HG03565 (cell line): ENCODE measurements around the gene C22orf31.
"Not testable (repeated sequence)": the region's sequence is repeated elsewhere in the genome, so short reads cannot be mapped to it uniquely, and the experiment has no call there.

Source experiments
- ATAC-seq: cut with Tn5 transposase; IDR thresholded peaks from one replicate; pipeline ENCODE4 v1.9.1; 2021; ENCODE audit warnings: mild to moderate bottlenecking, moderate library complexity; ENCODE audit not compliant: unreplicated experiment

The C22orf31 gene

DNA sequence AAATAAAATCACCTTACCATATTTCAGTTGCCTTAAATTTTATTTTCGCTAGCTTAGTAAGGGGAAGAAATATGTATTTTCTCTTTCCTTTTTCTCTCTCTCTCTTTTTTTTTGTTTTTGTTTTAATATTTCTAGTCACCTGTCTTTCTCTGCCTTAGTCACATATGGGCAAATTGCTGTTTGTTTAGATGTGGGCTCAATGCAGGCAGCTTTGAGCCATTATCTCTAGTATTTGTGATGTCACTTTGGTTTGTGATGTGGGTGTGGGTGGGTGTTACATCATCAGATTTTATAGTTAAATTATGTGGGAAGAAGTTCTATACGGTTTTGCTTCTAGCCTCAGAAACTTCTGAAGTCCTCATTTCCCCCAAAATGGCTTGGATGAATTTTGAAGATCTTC lies at the start of gene C22orf31:
Gene C22orf31 (minus strand): TSS at position 59 of the 400 bp plus-strand sequence. CDS start 39 bp downstream, at position 20.
- ATAC-seq, result no peak

DNA sequence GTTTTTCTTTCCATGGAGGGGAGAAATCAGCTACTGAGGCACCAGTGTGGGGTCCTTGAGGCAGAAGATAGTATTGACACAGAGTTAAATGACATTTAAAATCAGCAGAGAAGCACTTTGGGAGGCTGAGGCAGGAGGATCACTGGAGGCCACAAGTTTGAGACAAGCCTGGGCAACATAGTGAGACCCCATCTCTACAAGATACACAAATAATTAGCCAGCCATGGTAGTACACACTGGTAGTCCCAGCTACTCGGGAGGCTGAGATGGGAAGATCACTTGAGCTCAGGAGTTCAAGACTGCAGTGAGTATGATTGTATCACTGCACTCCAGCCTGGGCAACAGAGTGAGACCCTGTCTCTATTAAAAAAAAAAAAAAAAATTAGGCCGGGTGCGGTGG lies 49.3 kb upstream of the C22orf31 start:
- no peak for ATAC-seq

DNA sequence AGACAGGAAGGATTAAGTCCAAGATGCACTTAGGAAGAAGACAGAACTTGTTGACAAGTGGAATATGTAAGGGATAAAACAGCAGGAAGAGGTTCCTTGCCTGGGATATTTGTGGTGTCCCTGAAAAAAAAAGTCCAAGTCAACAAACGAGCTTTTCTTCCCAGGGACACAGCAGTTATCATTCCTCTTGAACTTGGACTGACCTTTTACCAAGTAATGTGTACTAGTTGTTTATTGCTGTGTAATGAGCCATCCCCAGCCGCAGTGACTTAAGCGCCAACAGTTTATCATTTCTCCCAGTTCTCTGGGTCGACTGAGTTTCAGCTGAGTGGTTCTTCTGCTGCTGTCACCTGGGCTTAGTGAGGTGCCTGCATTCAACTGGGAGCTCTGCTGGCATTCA lies 48.2 kb upstream of the C22orf31 start:
- ATAC-seq, result no peak

DNA sequence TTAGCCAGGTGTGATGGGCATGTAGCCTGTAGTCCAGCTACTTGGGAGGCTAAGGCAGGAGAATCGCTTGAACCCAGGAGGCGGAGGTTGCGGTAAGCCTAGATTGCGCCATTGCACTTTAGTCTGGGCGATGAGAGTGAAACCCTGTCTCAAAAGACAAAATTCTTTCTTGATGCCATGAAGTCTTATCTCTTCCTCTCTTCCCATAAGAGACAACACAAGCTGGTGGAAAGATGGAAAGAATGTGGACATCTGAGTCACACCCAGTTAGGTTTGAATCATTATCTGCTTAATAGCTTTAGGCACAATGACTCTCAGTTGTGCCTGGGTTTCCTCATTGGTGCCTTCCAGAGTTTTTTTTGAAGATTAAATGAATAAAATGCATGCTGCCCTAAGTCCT lies 46.5 kb upstream of the C22orf31 start:
- ATAC-seq, result no peak

DNA sequence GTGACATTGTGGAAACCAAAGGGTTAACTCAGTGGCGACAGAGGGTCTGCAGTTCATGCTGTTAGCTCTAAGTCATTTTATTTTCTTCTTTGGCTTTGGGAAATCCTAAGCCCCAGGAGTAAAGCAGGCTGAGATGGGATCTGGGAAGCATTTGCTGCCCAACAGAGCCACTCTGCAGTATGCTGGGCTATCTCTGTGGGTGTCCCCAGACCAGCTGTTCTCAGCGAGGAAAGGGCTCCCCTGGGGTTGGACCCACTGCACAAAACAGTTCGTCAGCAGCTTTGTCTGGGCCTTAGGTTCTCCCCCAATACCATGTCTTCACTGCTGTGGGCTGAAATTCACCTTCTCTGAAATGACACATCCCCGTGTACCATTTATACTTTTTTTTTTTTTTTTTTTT lies 45.2 kb upstream of the C22orf31 start:
- ATAC-seq, result no peak

DNA sequence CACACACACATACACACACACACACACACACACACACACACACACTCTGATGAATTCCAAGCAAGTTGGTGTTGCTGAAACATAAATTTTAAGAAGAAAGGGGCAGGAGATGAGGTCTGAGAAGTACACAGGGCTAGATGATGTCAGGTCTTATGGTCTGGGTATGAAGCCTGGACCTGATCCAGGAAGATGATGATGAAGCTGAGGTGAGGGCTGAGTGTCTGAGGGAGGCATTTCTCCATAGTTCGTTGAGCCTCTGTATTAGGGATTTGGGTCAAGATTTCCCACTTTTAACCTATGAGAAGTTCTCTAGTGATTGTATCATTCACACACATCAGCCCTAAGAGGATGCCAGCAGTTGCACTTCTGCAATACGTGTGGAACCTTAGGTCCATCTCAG lies 43.8 kb upstream of the C22orf31 start:
- ATAC-seq, result no peak

DNA sequence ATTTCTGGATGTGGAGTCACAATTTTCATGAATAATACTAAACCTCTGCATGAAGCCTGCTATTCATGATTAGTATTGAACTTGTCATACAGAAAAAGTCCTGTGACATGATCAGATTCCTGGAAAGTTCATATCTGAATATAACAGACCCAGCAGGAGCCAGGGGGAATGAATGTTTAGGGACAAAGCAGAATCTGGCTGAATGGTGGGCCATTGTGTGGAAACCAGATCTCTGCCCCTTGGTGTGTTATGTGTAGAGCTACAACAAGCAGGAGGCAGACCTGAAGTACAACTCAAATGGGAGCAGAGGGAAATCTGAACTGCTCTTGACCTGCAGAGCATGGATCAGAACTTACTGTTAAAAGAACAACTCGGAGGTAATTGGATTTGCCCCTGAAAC lies 41.5 kb upstream of the C22orf31 start:
- ATAC-seq, result no peak

DNA sequence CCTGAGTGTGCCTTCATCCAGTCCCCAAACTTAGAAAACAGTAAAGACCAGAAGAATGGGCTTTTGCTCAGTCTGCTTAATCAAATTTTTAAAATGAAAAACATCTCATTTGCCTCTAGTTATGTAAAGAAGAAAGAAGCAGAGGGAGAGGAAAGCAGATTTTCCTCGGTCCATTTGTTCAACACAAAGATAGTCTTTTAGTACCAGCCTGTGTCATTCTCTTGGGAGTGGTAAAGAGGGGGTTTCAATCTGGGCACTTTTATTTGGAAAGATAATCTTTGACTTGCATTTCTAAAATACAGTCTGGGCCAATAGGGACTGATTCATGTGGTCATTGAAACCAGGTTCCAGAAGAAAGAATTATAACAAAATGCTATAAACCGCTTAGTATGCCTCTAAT lies 40.7 kb upstream of the C22orf31 start:
- ATAC-seq, result no peak

DNA sequence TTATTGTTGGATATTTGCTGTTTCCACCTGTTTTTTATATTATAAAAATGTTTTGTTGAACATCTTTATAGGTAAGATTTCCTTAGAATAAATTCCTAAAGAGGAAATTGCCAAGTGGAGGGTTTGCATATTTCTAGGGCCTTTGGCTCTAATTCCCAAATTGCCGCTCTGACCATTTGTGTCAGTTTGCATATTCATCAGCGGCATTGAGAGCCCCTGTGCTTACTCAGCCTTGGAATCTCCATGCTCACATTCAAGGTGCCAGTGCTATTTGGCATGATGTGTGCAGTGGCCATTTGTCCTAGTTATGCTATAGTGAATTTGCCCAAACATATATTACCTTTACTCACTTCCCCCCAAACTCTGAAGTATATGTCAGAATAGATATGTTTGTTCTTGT lies 36.7 kb upstream of the C22orf31 start:
- no peak for ATAC-seq

DNA sequence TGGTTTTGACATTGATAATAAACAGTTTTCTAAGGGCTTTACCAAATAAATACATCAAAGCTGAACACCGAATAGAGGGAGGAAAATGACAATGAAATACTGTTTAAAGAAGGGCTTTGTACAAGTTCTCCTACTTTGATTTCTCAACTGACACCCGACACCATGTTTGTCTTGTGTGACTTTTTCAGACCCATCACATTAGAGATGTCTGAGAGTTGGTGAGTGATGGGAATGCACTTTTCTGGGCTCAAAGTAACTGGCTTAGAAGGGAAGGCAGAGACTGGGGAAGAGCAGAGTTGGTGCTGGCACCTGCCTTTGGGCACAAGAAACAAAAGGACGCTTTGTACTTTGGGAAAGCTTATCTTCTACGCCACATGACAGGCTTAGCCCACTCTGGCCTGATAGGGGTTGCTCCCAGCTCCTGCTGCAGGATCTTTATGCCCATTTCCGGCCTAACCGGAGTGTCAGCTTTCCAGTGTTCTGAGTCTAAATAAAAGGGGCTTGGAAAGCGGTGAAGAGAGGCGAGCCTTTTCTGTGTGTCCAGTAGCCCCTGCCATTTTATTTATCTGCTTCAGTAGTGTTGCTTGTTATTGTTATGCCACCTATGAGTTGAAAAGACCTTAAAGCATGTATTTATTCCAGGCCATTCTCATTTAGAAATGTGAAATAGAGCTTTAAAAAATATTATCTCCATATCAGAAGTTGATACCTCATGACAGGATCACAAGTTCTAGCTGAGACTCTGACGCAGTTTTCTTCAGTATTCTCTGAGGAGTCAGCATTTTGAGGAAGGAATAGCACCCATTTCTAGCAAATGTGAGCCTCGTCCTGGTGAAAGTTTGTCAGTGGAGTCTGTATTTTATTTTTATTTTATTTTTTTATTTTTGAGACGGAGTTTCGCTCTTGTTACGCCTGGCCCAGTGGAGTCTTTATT lies 35.4 kb upstream of the C22orf31 start:
- no peak for ATAC-seq

DNA sequence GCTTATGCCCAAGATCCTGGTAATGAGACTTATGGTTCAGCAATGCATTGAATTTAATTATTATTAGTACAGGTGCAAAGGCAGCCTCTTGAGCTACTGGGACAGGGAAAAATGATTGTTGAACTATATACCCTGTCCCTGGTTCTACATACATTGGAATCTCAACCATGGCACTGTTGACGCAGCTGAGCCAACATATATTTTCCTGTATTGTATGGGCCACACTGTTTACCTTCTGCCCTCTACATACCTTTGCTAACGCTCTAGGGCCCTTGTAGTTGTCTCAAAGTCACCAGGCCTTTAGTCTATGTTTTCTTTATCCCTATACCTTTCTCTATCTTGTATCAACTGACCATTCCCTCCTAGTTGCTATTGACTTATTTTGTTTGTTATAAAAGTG lies 33.8 kb upstream of the C22orf31 start:
- ATAC-seq, result no peak

DNA sequence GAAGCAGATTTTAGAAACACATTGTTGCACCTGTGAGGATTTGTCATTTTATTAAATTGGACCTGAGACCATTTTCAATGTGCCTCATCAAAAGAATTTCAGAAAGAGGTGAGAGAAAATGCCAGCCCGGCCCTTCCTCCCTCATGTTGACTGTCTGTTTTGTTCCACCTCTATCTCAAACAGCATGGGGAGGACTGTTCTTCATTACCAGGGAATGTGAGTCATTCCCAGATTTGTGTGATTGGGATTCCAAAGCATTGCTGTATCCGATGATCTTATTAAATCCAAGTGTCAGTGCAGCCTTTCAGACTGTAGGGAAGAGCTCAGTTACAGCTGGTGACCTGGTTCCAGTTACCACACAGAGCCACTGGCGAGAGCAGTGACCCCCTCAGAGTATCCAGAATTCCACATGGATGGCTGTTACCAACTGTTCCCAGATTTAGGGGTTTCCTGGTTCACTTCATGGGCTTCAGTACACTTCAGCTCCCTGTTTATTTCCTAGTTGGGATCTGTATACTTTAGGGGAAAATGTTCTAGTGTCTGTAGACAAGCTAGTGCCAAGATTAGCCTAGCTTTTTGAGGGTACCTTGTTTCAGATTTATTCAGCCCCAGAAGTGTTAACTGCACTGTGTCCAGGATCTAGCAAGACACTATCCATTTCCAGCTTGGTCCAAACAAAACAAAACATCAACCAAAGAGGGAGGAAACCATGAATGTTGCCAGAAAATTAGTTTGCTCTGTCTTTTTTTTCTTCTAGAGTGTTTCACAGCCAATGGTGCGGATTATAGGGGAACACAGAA lies 32.1 kb upstream of the C22orf31 start:
- ATAC-seq, result no peak

DNA sequence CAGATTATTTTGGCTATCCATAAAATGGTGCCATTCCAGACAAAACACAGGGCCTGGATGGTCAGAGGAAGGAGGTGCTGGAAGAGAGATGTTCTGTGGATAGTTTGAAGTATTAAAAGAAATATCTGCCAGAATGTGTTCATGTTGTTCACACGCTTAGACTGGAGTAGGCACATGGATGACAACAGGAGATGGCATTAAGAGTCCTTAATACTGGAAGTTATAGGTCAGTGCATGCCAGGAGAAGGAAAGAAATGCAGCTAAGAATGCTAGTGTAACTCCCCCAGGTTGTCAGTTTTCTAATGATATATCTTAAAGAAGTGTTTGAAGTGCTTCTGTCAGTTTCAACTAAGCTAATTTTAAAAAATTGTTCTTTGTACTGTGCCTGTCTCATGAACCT lies 31.4 kb upstream of the C22orf31 start:
- no peak for ATAC-seq

DNA sequence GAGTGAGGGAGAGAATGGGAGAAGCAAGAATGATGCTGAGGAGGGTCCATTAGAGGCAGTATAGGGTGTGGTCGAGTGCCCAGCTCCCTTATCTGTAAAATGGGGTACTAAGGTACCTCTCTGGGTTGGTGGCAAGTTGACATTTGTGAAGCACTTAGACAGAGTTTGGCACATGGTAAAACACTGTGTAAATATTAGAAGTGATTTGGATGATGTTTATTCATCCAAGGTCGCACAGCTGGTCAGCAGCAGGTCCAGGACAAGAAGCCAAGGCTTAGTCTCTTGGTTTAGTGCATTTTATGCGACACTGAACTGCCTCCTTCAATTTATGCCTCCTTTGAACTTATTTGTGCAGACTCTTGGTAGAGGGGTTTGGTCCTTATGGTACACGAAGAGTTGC lies 30.6 kb upstream of the C22orf31 start:
- no peak for ATAC-seq

DNA sequence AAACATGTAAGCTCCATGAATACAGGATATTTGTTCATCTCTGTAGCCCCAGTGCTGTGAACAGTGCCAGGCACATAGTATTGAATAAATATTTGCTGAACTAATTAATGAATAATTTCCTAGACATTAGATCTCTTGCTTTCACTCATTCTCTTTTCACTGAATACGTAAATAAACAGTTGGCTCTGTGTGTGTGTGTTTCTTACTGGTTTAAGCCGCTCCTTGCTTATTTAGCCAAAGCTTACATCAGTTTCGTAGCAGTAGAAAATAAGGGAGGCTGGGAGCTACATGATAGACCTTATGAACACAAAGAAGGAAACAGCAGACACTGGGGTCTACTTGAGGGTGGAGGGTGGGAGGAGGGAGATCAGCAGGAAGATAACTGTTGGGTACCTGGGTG lies 28.4 kb upstream of the C22orf31 start:
- no peak for ATAC-seq

DNA sequence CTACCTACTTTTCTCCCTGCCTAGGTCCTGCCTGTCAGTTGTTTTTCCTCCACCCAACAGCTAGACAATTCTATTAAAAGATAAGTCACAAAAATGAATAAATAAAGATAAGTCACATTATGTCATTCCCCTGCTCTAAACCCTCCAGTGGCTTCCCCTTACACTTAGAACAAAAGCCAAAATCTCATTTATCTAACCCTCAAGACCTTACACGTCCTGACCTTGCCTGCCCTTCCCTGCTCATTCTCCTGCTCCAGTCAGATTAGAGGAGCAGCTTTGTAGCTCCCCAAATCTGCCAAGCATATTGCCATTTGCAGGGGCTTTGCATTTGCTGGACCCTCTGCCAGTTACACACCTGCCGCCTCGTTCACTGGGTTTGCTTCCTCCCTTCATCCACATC lies 27.9 kb upstream of the C22orf31 start:
- no peak for ATAC-seq

DNA sequence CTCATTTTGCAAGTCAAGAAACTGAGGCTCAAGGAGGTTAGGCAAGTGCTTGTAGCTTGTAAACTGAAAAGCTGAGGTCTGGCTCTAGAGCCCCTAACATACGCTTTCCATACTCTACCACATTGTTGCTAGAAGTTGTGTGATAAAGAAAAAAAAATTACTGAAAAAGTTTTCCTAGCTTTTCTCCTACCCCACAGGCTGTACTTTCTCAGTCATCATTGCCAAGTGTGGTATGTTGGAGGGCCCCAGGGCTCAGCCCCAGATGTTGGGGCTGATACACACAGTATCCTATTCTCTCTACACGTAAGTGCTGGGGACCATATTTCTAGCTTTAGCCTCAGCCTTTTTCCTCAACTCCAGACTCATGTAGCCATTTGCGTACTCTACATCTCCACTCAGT lies 27.2 kb upstream of the C22orf31 start:
- ATAC-seq, result no peak

DNA sequence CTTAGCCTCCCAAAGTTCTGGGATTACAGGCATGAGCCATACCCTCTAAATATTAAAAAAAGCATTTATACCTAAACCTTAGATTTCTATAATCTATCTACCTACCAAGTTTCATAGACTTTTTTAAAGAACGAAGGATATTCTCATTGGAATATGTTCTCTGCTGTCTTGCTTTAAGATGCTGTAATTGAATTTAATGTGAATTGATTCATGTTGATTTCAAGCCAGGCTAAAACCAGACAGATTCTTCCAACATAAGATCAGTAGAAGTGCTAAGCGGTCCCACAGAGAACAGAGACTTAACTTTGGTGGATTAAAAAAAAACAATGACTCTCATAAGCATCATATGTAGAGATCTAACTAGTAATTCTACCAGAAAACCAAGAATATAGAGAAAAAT lies 25.4 kb upstream of the C22orf31 start:
- no peak for ATAC-seq

DNA sequence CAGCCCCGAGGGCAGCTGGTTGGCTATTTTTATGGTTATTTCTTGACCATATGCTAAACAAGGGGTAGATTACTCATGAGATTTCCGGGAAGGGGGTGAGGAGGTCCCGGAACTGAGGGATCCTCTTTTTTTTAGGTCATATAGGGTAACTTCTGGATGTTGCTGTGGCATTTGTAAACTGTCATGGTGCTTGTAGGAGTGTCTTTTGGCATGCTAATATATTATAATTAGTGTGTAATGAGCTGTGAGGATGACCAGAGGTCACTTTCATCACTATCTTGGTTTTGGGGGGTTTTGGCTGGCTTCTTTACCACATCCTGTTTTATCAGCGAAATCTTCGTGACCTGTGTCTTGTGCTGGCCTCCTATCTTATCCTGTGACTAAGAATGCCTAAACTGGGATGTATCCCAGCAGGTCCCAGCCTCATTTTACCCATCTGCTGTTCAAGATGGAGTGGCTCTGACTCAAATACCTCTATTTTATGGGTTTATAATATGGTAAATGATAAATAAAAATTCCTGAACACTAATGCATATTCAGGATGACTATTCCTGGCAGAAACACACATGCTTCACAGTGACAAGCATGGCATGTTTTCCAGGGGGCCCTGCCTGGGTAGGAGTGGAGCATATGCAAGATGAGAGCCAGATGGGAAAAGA lies 22.4 kb upstream of the C22orf31 start:
- no peak for ATAC-seq

DNA sequence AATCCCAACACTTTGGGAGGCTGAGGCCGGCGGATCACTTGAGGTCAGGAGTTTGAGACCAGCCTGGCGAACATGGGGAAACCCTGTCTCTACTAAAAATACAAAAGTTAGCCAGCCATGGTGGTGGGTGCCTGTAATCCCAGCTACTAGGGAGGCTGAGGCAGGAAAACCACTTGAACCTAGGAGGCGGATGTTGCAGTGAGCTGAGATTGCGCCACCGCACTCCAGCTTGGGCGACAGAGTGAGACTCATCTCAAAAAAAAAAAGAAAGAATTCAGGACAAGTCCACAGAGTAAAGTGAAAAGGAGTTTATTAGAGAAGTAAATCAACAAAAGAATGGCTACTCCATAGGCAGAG lies 21.9 kb upstream of the C22orf31 start:
- not testable (repeated sequence) for ATAC-seq

DNA sequence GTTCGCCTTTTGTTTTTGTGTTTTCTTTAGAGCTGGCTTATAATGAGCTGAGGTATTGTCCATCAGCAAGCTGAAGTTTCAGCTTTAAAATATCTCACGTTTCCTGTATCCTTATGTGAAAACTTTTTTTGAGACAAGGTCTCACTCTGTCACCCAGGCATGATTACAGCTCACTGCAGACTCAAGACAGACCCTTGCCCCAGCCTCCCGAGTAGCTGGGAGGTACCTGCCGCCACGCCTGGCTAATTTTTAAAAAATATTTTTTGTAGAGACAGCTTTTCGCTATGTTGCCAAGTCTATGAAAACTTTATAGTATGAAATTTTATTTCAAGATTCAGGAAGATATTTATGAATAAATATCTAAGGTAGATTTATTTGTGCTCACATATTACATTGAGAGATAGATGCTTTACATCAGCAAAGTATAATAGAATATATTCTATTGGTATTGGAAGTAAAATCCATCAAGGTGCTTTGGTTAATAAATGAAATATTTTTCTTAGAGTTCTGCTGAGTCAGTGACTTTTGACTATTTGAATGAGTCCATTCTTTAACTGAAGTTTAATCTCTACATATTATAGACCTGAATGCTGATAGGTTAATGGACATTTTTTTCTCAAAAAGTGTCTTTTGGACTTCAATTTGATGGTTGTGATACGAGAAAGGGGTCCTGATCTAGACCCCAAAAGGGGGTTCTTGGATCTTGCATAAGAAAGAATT lies 21.4 kb upstream of the C22orf31 start:
- no peak for ATAC-seq
